Measurements from ENCODE around the gene SEPHS2.

DNA sequence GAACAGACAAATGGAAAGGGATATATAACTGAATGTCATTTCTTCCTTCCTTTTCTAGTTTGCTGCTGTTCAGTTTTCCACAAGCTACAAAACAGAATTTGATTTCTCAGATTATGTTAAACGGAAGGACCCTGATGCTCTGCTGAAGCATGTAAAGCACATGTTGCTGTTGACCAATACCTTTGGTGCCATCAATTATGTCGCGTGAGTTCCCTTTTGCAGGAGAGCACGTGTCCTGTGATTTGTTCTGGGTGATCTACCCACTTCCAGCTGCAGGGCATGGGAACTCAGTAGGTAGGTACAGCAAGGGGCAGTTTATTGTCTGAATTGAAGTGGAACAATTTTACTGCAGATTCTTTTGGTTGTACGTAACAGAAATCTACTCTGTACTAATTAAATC is 35.7 kb upstream of the SEPHS2 start:
- TF ChIP-seq EP300 (IDR thresholded peaks at IDR 0.05), result no peak
- TF ChIP-seq POLR2A (IDR thresholded peaks at IDR 0.05), result no peak
- TF ChIP-seq, protein P1, sequence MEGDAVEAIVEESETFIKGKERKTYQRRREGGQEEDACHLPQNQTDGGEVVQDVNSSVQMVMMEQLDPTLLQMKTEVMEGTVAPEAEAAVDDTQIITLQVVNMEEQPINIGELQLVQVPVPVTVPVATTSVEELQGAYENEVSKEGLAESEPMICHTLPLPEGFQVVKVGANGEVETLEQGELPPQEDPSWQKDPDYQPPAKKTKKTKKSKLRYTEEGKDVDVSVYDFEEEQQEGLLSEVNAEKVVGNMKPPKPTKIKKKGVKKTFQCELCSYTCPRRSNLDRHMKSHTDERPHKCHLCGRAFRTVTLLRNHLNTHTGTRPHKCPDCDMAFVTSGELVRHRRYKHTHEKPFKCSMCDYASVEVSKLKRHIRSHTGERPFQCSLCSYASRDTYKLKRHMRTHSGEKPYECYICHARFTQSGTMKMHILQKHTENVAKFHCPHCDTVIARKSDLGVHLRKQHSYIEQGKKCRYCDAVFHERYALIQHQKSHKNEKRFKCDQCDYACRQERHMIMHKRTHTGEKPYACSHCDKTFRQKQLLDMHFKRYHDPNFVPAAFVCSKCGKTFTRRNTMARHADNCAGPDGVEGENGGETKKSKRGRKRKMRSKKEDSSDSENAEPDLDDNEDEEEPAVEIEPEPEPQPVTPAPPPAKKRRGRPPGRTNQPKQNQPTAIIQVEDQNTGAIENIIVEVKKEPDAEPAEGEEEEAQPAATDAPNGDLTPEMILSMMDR (IDR thresholded peaks at IDR 0.05), result no peak
